MM.1S (cell line): ENCODE data around the gene NDUFAF3.
"Not testable (repeated sequence)": the region's sequence is repeated elsewhere in the genome, so short reads cannot be mapped to it uniquely, and the experiment has no call there.

Experiments used
- DNase-seq: peaks from one replicate; pipeline ENCODE4 v3.0.0-alpha.2; 2015
- H2AFZ ChIP-seq: fragments of 300-600 bp; sonication (generic); 2 replicates; pipeline ENCODE4 v1.6.0; 2016; ENCODE audit warnings: antibody characterized with exemption, low read length
- H3F3A ChIP-seq: fragments of 300-600 bp; sonication (generic); 2 replicates; pipeline ENCODE4 v1.6.1; 2016; ENCODE audit warnings: mild to moderate bottlenecking, antibody characterized with exemption, low read length, moderate library complexity, mixed read lengths; ENCODE audit not compliant: insufficient read depth
- H3K27ac ChIP-seq: fragments of 300-600 bp; sonication (generic); 2 replicates; pipeline ENCODE4 v1.5.1; 2016; ENCODE audit warnings: mild to moderate bottlenecking, low read length
- H3K27me3 ChIP-seq: fragments of 300-600 bp; sonication (generic); replicated peaks from 2 replicates; pipeline ENCODE4 v1.6.0; 2016; ENCODE audit warnings: low read length; ENCODE audit not compliant: insufficient read depth
- H3K36me3 ChIP-seq: fragments of 300-600 bp; sonication (generic); replicated peaks from 2 replicates; pipeline ENCODE4 v1.6.1; 2016; ENCODE audit warnings: mild to moderate bottlenecking, low read length, mixed read lengths; ENCODE audit not compliant: insufficient read depth
- H3K4me1 ChIP-seq: fragments of 300-600 bp; sonication (generic); 2 replicates; pipeline ENCODE4 v1.6.1; 2016; ENCODE audit warnings: low read length, mixed read lengths
- H3K4me2 ChIP-seq: fragments of 300-600 bp; sonication (generic); 2 replicates; pipeline ENCODE4 v1.6.0; 2016; ENCODE audit warnings: low read depth, low read length
- H3K4me3 ChIP-seq: fragments of 300-600 bp; sonication (generic); 2 replicates; pipeline ENCODE4 v1.5.1; 2016; ENCODE audit warnings: low read length, mixed read lengths
- H3K79me2 ChIP-seq: fragments of 300-600 bp; sonication (generic); 2 replicates; pipeline ENCODE4 v1.6.1; 2016; ENCODE audit warnings: mixed run types, low read length, mixed read lengths
- H3K9ac ChIP-seq: fragments of 300-600 bp; sonication (generic); 2 replicates; pipeline ENCODE4 v1.6.1; 2016; ENCODE audit warnings: low read length, mixed read lengths
- H3K9me2 ChIP-seq: fragments of 300-600 bp; sonication (generic); replicated peaks from 2 replicates; pipeline ENCODE4 v1.6.1; 2016; ENCODE audit warnings: mild to moderate bottlenecking, low read length, mixed read lengths; ENCODE audit not compliant: insufficient read depth
- H3K9me3 ChIP-seq: fragments of 300-600 bp; sonication (generic); replicated peaks from 2 replicates; pipeline ENCODE4 v1.6.1; 2016; ENCODE audit warnings: mild to moderate bottlenecking, low read length, mixed read lengths; ENCODE audit not compliant: insufficient read depth
- H4K20me1 ChIP-seq: fragments of 300-600 bp; sonication (generic); 2 replicates; pipeline ENCODE4 v1.6.1; 2016; ENCODE audit warnings: mild to moderate bottlenecking, low read length, moderate library complexity, mixed read lengths; ENCODE audit not compliant: insufficient read depth
- EZH2 ChIP-seq: fragments of 300-600 bp; sonication (generic); optimal IDR thresholded peaks from 2 replicates; pipeline ENCODE3; 2017; ENCODE audit warnings: low read depth, mild to moderate bottlenecking, antibody characterized with exemption, low read length, mixed read lengths
- EZH2phosphoT487 ChIP-seq: fragments of 300-600 bp; sonication (generic); IDR thresholded peaks from 2 replicates; pipeline ENCODE4 v1.6.1; 2018; ENCODE audit warnings: antibody characterized with exemption, low read length
- TF ChIP-seq, protein P1 (sequence below): fragments of 300-600 bp; sonication (generic); IDR thresholded peaks from 2 replicates; pipeline ENCODE4 v1.5.1; 2016; ENCODE audit warnings: antibody characterized with exemption, low read length, mixed read lengths

NDUFAF3 gene

DNA sequence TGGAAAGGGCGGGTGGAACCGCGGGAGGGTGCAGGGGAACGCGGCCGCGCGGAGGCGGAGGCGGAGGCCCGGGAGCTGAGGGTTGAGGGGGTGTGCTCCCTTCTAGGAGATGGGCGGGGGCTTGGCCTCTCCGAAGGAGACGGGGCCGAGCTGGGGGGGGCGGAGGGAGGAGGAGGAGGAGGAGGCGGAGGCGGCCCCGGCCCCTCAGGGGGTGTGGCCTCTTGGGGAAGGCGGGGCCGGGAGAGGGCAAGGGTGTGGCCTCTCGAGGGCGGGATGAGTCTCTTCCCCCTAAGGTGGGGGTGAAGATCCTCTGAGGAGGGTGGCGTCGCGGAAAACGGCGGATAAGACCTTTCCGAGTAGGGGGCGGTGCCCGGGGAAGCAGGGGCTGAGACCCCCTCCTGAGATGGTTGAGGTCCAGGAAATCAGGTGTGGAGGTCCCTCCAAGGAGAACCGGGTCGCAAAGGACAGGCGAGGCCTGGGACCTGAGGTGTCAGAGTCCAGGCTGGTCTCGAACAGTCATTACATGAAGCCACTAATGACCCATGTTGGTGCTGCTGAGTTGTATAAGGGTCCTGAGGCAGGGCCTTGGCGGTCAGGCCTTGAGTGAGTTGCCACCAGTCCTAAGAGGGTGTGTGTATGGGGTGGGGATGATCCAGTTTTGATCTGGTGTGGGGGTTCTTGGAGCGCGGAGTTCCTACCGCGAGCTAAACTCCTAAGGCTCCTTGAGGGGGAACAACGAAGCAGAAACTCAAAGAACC lies 14.0 kb upstream of the NDUFAF3 start:
- Histone ChIP-seq H3F3A (peaks cover 4% of the 10 kb centered on the region; the same call in 1 of the 2 replicates), H3K9me2 (no peaks in the 10 kb centered on the region), H3K4me1 (peaks cover 3% of the 10 kb centered on the region; the same call in 1 of the 2 replicates), H3K27ac (peak overlapping the region; percentile 82), H3K27me3 (no peaks in the 10 kb centered on the region), H3K4me2 (peak overlapping the region; percentile 96), H4K20me1 (no peaks in the 10 kb centered on the region), H2AFZ (peak overlapping the region; percentile 62), H3K4me3 (peak overlapping the region; percentile 87), H3K9ac (peak overlapping the region; percentile 97), H3K36me3 (no peaks in the 10 kb centered on the region), H3K9me3 (no peaks in the 10 kb centered on the region), H3K79me2 (peaks cover 60% of the 10 kb centered on the region)
- DNase-seq, result peak; percentile 87
- no peak for TF ChIP-seq EZH2phosphoT487

DNA sequence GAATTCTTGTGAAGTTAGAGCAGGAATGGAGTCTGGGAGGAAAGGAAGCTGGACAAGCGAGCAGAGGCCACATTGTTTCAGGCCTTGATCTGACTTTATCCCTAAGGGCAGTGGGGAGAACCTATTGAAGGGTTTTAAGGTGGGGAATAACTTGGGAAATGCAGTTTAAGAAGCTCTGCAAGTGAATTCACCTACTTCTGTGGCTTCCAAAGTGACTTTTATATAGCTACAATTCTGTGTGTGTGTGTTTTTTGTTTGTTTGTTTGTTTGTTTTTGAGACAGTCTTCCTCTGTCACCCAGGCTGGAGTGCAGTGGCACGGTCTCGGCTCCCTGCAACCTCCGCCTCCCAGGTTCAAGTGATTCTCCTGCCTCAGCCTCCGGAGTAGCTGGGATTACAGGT lies 13.3 kb upstream of the NDUFAF3 start:
- Histone ChIP-seq H3K4me2 (peak overlapping the region; percentile 64), H3K79me2 (peaks cover 67% of the 10 kb centered on the region)
- H3K4me3 ChIP-seq, H3K36me3 ChIP-seq, H3K9ac ChIP-seq, H3F3A ChIP-seq, DNase-seq, H3K9me2 ChIP-seq, H3K27me3 ChIP-seq, H2AFZ ChIP-seq, H4K20me1 ChIP-seq, H3K4me1 ChIP-seq, H3K27ac ChIP-seq, H3K9me3 ChIP-seq: not testable (repeated sequence)

DNA sequence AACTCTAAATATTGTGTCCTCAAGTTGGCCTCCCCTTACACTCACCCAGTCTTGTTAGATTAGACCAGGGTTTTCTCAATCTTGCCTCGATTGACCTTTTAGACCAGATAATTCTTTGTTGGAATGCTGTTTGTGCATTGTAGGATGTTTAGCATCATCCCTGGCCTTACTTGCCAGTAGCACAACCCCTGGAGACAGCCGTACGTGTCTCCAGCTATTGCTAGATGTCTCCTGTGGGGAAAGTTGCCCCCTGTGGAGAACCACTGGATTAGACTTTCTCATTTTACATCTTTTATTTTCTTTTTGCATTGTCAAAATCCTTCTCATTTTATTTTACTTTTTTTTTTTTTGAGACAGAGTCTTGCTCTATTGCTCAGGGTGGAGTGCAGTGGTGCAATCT lies 12.5 kb upstream of the NDUFAF3 start:
- TF ChIP-seq EZH2phosphoT487, result no peak
- no peak for TF ChIP-seq EZH2
- no peak overlapping the region for H2AFZ ChIP-seq
- H3K27ac ChIP-seq, result no peak overlapping the region
- H3K9me2 ChIP-seq, result no peaks in the 10 kb centered on the region
- H3K36me3 ChIP-seq, result no peaks in the 10 kb centered on the region
- H3K4me3 ChIP-seq, result no peak overlapping the region
- no peak for DNase-seq
- no peaks in the 10 kb centered on the region for H4K20me1 ChIP-seq
- H3K79me2 ChIP-seq, result peaks cover 74% of the 10 kb centered on the region
- H3K27me3 ChIP-seq, result no peaks in the 10 kb centered on the region
- no peak overlapping the region for H3K4me2 ChIP-seq
- no peak overlapping the region for H3K9ac ChIP-seq
- no peaks in the 10 kb centered on the region for H3K9me3 ChIP-seq
- peaks cover 4% of the 10 kb centered on the region; the same call in 1 of the 2 replicates for H3F3A ChIP-seq
- peaks cover 3% of the 10 kb centered on the region; the same call in 1 of the 2 replicates for H3K4me1 ChIP-seq

DNA sequence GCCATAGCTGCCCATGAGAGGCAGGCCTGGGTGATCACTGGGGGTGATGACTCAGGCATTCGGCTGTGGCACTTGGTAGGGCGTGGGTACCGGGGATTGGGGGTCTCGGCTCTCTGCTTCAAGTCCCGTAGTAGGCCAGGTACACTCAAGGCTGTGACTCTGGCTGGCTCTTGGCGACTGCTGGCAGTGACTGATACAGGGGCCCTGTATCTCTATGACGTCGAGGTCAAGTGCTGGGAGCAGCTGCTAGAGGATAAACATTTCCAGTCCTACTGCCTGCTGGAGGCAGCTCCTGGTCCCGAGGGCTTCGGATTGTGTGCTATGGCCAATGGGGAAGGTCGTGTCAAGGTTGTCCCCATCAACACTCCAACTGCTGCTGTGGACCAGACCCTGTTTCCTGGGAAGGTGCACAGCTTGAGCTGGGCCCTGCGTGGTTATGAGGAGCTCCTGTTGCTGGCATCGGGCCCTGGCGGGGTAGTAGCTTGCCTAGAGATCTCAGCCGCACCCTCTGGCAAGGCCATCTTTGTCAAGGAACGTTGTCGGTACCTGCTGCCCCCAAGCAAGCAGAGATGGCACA lies 9.4 kb upstream of the NDUFAF3 start:
- H3K79me2 ChIP-seq, result peaks cover 73% of the 10 kb centered on the region
- no peaks in the 10 kb centered on the region for H3K9me3 ChIP-seq
- H3K4me1 ChIP-seq, result peaks cover 9% of the 10 kb centered on the region; the same call in 1 of the 2 replicates
- H3K9me2 ChIP-seq, result no peaks in the 10 kb centered on the region
- peaks cover 7% of the 10 kb centered on the region; the same call in 1 of the 2 replicates for H3K36me3 ChIP-seq
- H3K9ac ChIP-seq, result no peak overlapping the region
- TF ChIP-seq EZH2phosphoT487, result no peak
- TF ChIP-seq, protein P1, sequence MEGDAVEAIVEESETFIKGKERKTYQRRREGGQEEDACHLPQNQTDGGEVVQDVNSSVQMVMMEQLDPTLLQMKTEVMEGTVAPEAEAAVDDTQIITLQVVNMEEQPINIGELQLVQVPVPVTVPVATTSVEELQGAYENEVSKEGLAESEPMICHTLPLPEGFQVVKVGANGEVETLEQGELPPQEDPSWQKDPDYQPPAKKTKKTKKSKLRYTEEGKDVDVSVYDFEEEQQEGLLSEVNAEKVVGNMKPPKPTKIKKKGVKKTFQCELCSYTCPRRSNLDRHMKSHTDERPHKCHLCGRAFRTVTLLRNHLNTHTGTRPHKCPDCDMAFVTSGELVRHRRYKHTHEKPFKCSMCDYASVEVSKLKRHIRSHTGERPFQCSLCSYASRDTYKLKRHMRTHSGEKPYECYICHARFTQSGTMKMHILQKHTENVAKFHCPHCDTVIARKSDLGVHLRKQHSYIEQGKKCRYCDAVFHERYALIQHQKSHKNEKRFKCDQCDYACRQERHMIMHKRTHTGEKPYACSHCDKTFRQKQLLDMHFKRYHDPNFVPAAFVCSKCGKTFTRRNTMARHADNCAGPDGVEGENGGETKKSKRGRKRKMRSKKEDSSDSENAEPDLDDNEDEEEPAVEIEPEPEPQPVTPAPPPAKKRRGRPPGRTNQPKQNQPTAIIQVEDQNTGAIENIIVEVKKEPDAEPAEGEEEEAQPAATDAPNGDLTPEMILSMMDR, result no peak
- no peak for TF ChIP-seq EZH2
- H2AFZ ChIP-seq, result no peak overlapping the region
- no peak overlapping the region for H3K4me2 ChIP-seq
- DNase-seq, result no peak
- peaks cover 18% of the 10 kb centered on the region for H3F3A ChIP-seq
- no peak overlapping the region for H3K4me3 ChIP-seq
- H3K27ac ChIP-seq, result no peak overlapping the region
- H3K27me3 ChIP-seq, result no peaks in the 10 kb centered on the region
- 0 out of 2 replicates have a peak, but pooled peaks cover 2% of the 10 kb centered on the region for H4K20me1 ChIP-seq
